GM20000 (cell line): ENCODE results near the gene PPP1CC.

Source experiments
- DNase-seq: peaks from one replicate; pipeline ENCODE4 v3.0.0; 2012; ENCODE audit warnings: low spot score
- CTCF ChIP-seq: IDR thresholded peaks from 2 replicates; pipeline ENCODE4 v1.5.1; 2012; ENCODE audit warnings: mild to moderate bottlenecking, control low read depth; ENCODE audit errors: extremely low read depth, missing control alignments

The PPP1CC gene

GRCh38 chr12:110754101-110754793, 11.6 kb upstream of the PPP1CC start:
- DNase-seq: no peak
- no peak for TF ChIP-seq CTCF

- TF ChIP-seq CTCF: no peak
- no peak for DNase-seq
These were observed 8.2 kb upstream of the PPP1CC start for GRCh38 chr12:110750784-110751461.

- DNase-seq: no peak
- no peak for TF ChIP-seq CTCF
These were observed 3.9 kb upstream of the PPP1CC start for GRCh38 chr12:110746550-110746949.

GRCh38 chr12:110745542-110746284, 3.0 kb upstream of the PPP1CC start:
- no peak for TF ChIP-seq CTCF
- DNase-seq: no peak

GRCh38 chr12:110744601-110745264, 2.0 kb upstream of the PPP1CC start:
- no peak for TF ChIP-seq CTCF
- no peak for DNase-seq

- no peak for TF ChIP-seq CTCF
- DNase-seq: no peak
These were observed 1.5 kb upstream of the PPP1CC start for GRCh38 chr12:110744151-110744571.
